ENCODE measurements around the gene FBXL16. TPM values are rescaled to one million over a fixed set of nuclear protein-coding genes. Genes with fewer than 3 reads are reported as not detected.
A peak's percentile ranks its signal among the peaks of the same experiment; 100 is the strongest.

FBXL16 gene
- total and polyA plus RNA-seq, 2 donors (not counting 3 experiments of a cell fraction or from before 2014, with no cell fraction given): 0.07 to 0.22 TPM

- CTCF ChIA-PET: interaction anchor here (1.2 to 1.6 kb wide), 5 partner anchors 14 to 31 kb away, joined by 3 to 8 read pairs (median 4); partner anchors contain the start of gene ANTKMT
- DNase-seq (ENCODE audit: low read depth, low spot score): no peak
Measured at GRCh38 chr16:689175-689897, 16.3 kb downstream of the FBXL16 start.

More at GRCh38 chr16:689175-689897, 16.3 kb downstream of the FBXL16 start:
- peaks cover 0 to 10% of the 10 kb centered on the region in 2 experiments for H3K36me3 ChIP-seq (ENCODE audit: control insufficient read depth in 2 of 2, extremely low read depth in 1 of 2, insufficient read depth in 2 of 2, low read length in 2 of 2)
- peaks cover 16% of the 10 kb centered on the region in 2 experiments for H3K27me3 ChIP-seq (ENCODE audit: control insufficient read depth in 2 of 2, insufficient read depth in 2 of 2, low read length in 2 of 2)
- H2AFZ ChIP-seq (ENCODE audit: low read depth, low read length): peak overlapping the region; percentile 76
- no peaks in the 10 kb centered on the region for H4K20me1 ChIP-seq (replicated peaks; ENCODE audit: control insufficient read depth, extremely low read depth, insufficient read depth, low read length)
- H3K27ac ChIP-seq (ENCODE audit: insufficient read depth, low read depth, low read length): peak overlapping the region; percentile 49
- no TSS peak for BruUV-seq (replicated peaks)
- no peaks in the 10 kb centered on the region for H3K9me1 ChIP-seq (replicated peaks; ENCODE audit: control insufficient read depth, extremely low read depth, insufficient read depth, low read length)
- intact Hi-C loops (cut with micrococcal nuclease) (no loop called here), dilution Hi-C loops (cut with MboI; ENCODE audit: extremely low pct_ligation_motif_present, low sequenced_read_pairs) (no loop called here)
- H3K4me2 ChIP-seq (ENCODE audit: insufficient read depth, low read length): peak overlapping the region; percentile 69
- no peak for TF ChIP-seq POLR2AphosphoS5 (IDR thresholded peaks at IDR 0.05; ENCODE audit: insufficient read depth, low read depth, low read length)
- no peak for TF ChIP-seq JUN (IDR thresholded peaks at IDR 0.05; ENCODE audit: borderline replicate concordance, insufficient read depth, insufficient read length, low read depth)
- no peak for TF ChIP-seq GATA2 (IDR thresholded peaks at IDR 0.05; ENCODE audit: insufficient read depth, insufficient read length, low read depth, low read length)
- no peak for TF ChIP-seq MAX (IDR thresholded peaks at IDR 0.05; ENCODE audit: insufficient read depth, insufficient read length)
- no peak for TF ChIP-seq CTCF (IDR thresholded peaks at IDR 0.05; ENCODE audit: extremely low read depth in 1 of 2, insufficient read depth in 1 of 2, low read depth in 1 of 2, low read length in 2 of 2)
- no peak for TF ChIP-seq MYC (IDR thresholded peaks at IDR 0.05; ENCODE audit: low read depth, low read length)
- no peak for TF ChIP-seq EZH2 (IDR thresholded peaks at IDR 0.05; ENCODE audit: borderline replicate concordance, low read depth, low read length, severe bottlenecking)
- no peak for TF ChIP-seq POLR2A (IDR thresholded peaks at IDR 0.05; ENCODE audit: low read depth, low read length)
- TF ChIP-seq FOS (IDR thresholded peaks at IDR 0.05; ENCODE audit: borderline replicate concordance, insufficient read depth, low read length): no peak
- H3K79me2 ChIP-seq (ENCODE audit: control insufficient read depth, insufficient read depth, low read length): no peaks in the 10 kb centered on the region
- peak overlapping the region; percentile 72 to 78 (median 78) for H3K4me3 ChIP-seq (replicated peaks in 1 of 3; ENCODE audit: insufficient read depth in 1 of 3, low read depth in 1 of 3, low read length in 3 of 3)
- POLR2A ChIA-PET: no interaction called here
- FAIRE-seq: no peak
- no peaks in the 10 kb centered on the region for H3K9me3 ChIP-seq (replicated peaks; ENCODE audit: control insufficient read depth, insufficient read depth, low read length)
- H3K4me1 ChIP-seq (ENCODE audit: control insufficient read depth, extremely low read depth, insufficient read depth, low read length): peaks cover 6% of the 10 kb centered on the region
- H3K9ac ChIP-seq (replicated peaks; ENCODE audit: extremely low read depth, insufficient read depth, low read length): peak overlapping the region; percentile 75
